A673 (cell line): Measurements from ENCODE around the gene PDE11A. TPM values are rescaled to one million over a fixed set of nuclear protein-coding genes. Genes with fewer than 3 reads are reported as not detected.

Source experiments
- BruUV-seq: library from RNA; stranded (reverse); fragments of 400-500 nt; replicated peaks from 2 replicates; lab custom pipeline; 2021; lab: Mats Ljungman, UMichigan
- CTCF ChIA-PET: fragments of 300-600 bp; sonication (Branson Sonifier 250); formaldehyde crosslinking; loops from one replicate; lab custom pipeline; 2022; ENCODE audit warnings: antibody characterized with exemption; lab: Charles Lee
- POLR2A ChIA-PET: fragments of 300-600 bp; sonication (Branson Sonifier 250); formaldehyde crosslinking; loops from one replicate; lab custom pipeline; 2022; ENCODE audit warnings: antibody characterized with exemption; ENCODE audit not compliant: low non-redundant PET; lab: Charles Lee
- DNase-seq: peaks from one replicate; pipeline ENCODE4 v3.0.0-alpha.2; 2015; ENCODE audit warnings: low spot score
- H3K27ac ChIP-seq: fragments of 200-600 bp; sonication (generic); 2 replicates; pipeline ENCODE4 v1.5.1; 2016; ENCODE audit warnings: mixed run types, low read depth, mild to moderate bottlenecking, mixed read lengths, antibody characterized with exemption, low read length; ENCODE audit not compliant: poor library complexity, severe bottlenecking
- H3K27me3 ChIP-seq: fragments of 200-600 bp; sonication (generic); replicated peaks from 2 replicates; pipeline ENCODE4 v1.6.1; 2017; ENCODE audit warnings: mixed run types, low read depth, mild to moderate bottlenecking, mixed read lengths, antibody characterized with exemption, low read length; ENCODE audit not compliant: insufficient read depth, poor library complexity
- H3K36me3 ChIP-seq: fragments of 200-600 bp; sonication (generic); 2 replicates; pipeline ENCODE4 v1.6.1; 2016; ENCODE audit warnings: mixed run types, mild to moderate bottlenecking, mixed read lengths, antibody characterized with exemption, low read length; ENCODE audit not compliant: insufficient read depth, poor library complexity, severe bottlenecking
- H3K4me1 ChIP-seq: fragments of 200-600 bp; sonication (generic); 2 replicates; pipeline ENCODE4 v1.6.1; 2017; ENCODE audit warnings: mixed run types, mild to moderate bottlenecking, mixed read lengths, antibody characterized with exemption, low read length; ENCODE audit not compliant: insufficient read depth, poor library complexity, severe bottlenecking
- H3K4me3 ChIP-seq: fragments of 200-600 bp; sonication (generic); 2 replicates; pipeline ENCODE4 v1.5.1; 2016; ENCODE audit warnings: low read depth, mixed run types, mild to moderate bottlenecking, mixed read lengths, low read length; ENCODE audit not compliant: poor library complexity, severe bottlenecking
- H3K9me3 ChIP-seq: fragments of 200-600 bp; sonication (generic); 2 replicates; pipeline ENCODE4 v1.6.1; 2016; ENCODE audit warnings: mixed run types, low read depth, mild to moderate bottlenecking, mixed read lengths, antibody characterized with exemption, low read length; ENCODE audit not compliant: poor library complexity, severe bottlenecking
- EZH2 ChIP-seq: fragments of 200-600 bp; sonication (generic); IDR thresholded peaks from 2 replicates; pipeline ENCODE4 v1.6.1; 2017; ENCODE audit warnings: borderline replicate concordance, low read depth, mild to moderate bottlenecking, mixed read lengths, antibody characterized with exemption, low read length; ENCODE audit not compliant: poor library complexity, severe bottlenecking
- intact Hi-C: fragments of 100-400 bp; cut with micrococcal nuclease; formaldehyde crosslinking; loops from one replicate; pipeline ENCODE4 v1.10.0; 2022; ENCODE audit not compliant: unreplicated experiment
- total RNA-seq: library from RNA; stranded (reverse); gene quantifications from 2 replicates; pipeline ENCODE4 v1.2.3, GENCODE V29; 2021
- TF ChIP-seq, protein P1 (sequence below): fragments of 300-800, 200-600 bp; sonication (generic); conservative IDR thresholded peaks from 2 replicates; pipeline ENCODE4 v1.5.1; 2017; ENCODE audit warnings: low read depth, mild to moderate bottlenecking, antibody characterized with exemption, low read length, moderate library complexity, mixed read lengths

Gene PDE11A
- total RNA-seq, 1 experiment from 2014 or later: not detected

DNA sequence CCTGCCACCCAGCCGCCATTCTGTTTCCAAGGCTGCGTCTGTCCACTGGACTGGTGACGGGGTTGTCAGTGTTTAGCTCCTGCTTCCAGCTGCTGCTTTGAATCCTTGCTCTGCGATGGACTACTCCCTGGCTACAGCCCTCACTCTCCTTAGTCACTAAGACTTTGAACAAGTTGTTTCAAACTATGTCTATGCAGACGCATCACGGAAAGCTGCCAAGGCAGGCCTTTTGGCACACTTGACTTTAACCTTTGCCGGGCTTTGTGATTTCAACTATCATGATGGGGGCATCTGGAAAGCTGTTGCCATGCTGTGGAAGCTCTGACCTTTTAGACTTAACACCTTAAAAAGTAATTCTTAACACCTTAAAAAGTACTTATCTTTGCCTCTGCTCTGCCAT, 54.4 kb downstream of the PDE11A start:
- Histone ChIP-seq H3K27me3 (no peaks in the 10 kb centered on the region), H3K9me3 (no peaks in the 10 kb centered on the region), H3K27ac (no peak overlapping the region), H3K36me3 (no peaks in the 10 kb centered on the region), H3K4me1 (no peaks in the 10 kb centered on the region), H3K4me3 (no peak overlapping the region)
- ChIA-PET POLR2A (no interaction called here), CTCF (interaction anchor here (1.0 kb wide), 1 partner anchor 35 kb away, joined by 3 read pairs; no protein-coding TSS in a partner anchor)
- TF ChIP-seq, protein P1, sequence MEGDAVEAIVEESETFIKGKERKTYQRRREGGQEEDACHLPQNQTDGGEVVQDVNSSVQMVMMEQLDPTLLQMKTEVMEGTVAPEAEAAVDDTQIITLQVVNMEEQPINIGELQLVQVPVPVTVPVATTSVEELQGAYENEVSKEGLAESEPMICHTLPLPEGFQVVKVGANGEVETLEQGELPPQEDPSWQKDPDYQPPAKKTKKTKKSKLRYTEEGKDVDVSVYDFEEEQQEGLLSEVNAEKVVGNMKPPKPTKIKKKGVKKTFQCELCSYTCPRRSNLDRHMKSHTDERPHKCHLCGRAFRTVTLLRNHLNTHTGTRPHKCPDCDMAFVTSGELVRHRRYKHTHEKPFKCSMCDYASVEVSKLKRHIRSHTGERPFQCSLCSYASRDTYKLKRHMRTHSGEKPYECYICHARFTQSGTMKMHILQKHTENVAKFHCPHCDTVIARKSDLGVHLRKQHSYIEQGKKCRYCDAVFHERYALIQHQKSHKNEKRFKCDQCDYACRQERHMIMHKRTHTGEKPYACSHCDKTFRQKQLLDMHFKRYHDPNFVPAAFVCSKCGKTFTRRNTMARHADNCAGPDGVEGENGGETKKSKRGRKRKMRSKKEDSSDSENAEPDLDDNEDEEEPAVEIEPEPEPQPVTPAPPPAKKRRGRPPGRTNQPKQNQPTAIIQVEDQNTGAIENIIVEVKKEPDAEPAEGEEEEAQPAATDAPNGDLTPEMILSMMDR: no peak
- no peak for TF ChIP-seq EZH2
- DNase-seq: no peak
- intact Hi-C loops: no loop called here
- no TSS peak for BruUV-seq

DNA sequence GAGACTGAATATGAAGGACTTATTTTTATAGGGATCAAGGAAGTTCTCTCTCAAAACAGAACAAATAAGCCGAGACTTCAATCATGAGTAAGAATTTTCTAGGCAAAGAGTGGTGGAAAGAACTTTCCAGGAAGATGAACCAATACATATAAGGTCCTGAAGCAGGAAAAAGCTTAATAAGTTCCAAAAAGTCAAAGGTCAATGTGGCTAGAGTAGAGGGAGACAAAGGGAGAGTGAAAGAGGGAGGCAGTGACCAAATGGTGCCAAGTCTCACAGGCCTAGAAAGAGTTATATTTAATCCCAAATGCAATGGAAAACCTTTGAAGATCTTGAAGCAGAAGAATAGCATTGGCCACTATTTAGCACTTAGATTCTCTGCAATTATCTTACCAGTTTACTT, 56.0 kb downstream of the PDE11A start:
- Histone ChIP-seq H3K9me3 (no peaks in the 10 kb centered on the region), H3K4me1 (no peaks in the 10 kb centered on the region), H3K36me3 (no peaks in the 10 kb centered on the region), H3K27ac (no peak overlapping the region), H3K4me3 (no peak overlapping the region), H3K27me3 (no peaks in the 10 kb centered on the region)
- TF ChIP-seq, protein P1: no peak
- no peak for TF ChIP-seq EZH2
- ChIA-PET CTCF (no interaction called here), POLR2A (no interaction called here)
- no peak for DNase-seq
- no TSS peak for BruUV-seq
- intact Hi-C loops: no loop called here

DNA sequence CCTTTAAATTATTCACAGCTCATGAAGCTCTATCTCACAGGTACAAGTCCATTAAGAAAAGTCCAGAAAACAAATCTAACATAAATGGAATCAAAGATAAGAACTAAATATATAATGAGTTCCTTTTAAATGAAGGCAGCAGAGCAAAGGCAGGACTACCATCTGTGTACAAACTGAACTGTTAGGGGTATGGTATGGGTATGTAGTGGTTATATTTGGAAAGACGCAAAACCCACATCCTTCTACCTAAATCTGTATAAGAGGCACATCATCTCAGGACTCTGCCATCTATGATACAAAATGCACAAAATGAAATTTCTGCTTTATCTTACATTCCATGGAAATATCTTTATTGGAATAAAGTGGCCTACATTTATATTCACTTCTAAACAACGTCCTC, 59.9 kb downstream of the PDE11A start:
- no peaks in the 10 kb centered on the region for H3K36me3 ChIP-seq
- intact Hi-C loops: no loop called here
- ChIA-PET CTCF (no interaction called here), POLR2A (no interaction called here)
- H3K4me3 ChIP-seq: no peak overlapping the region
- TF ChIP-seq, protein P1: no peak
- TF ChIP-seq EZH2: no peak
- peaks cover 9% of the 10 kb centered on the region for H3K27me3 ChIP-seq
- DNase-seq: no peak
- H3K4me1 ChIP-seq: no peaks in the 10 kb centered on the region
- H3K9me3 ChIP-seq: no peaks in the 10 kb centered on the region
- BruUV-seq: no TSS peak
- H3K27ac ChIP-seq: no peak overlapping the region
